ENCODE data around the gene AZU1. TPM values are rescaled to one million over a fixed set of nuclear protein-coding genes. Genes with fewer than 3 reads are reported as not detected.

Gene AZU1
- total RNA-seq, 1 experiment from 2014 or later, result 5.8 TPM

DNA sequence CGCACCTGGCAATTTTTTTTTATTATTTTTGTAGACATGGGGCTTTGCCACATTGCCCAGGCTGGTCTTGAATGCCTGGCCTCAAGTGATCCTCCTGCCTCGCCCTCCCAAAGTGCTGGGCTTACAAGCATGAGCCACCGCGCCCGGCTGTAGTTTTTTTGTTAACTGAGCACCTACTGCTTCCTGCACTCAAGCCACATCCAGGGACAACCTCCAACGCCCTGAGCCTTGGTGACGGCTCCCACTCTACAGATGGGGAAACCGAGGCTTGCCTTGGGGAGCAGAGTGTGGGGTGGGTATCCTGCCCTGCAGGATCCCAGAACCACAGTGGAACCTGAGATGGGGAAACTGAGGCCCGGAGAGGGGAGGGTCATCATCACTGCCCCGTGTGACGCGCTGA lies 27.5 kb downstream of the AZU1 start:
- no peak overlapping the region for H3K27ac ChIP-seq (ENCODE audit: low read length)
- H3K4me1 ChIP-seq (ENCODE audit: control insufficient read depth, insufficient read depth, low read length), result peaks cover 13% of the 10 kb centered on the region
- ChIA-PET CTCF (no interaction called here), POLR2A (no interaction called here)
- intact Hi-C loops (cut with micrococcal nuclease; ENCODE audit: unreplicated experiment) (loop anchor here (5.0 kb wide), 1 partner anchor 142 kb away; no protein-coding TSS in a partner anchor), in situ Hi-C loops (cut with HindIII; ENCODE audit: low pct_unique_long_range_greater_than_20kb, low sequenced_read_pairs) (no loop called here)
- H3K4me3 ChIP-seq (ENCODE audit: low read depth in 2 of 2, low read length in 2 of 2), result no peak overlapping the region
- H3K27me3 ChIP-seq (ENCODE audit: control insufficient read depth, insufficient read depth, low read length), result no peaks in the 10 kb centered on the region
- no TSS peak for BruUV-seq (replicated peaks)
- ATAC-seq, result no peak
- DNase-seq (ENCODE audit: low read depth, low spot score), result no peak
- no peak for TF ChIP-seq POLR2AphosphoS5 (IDR thresholded peaks at IDR 0.05; ENCODE audit: low read depth, low read length)
- TF ChIP-seq SIN3A (IDR thresholded peaks at IDR 0.05; ENCODE audit: borderline replicate concordance, insufficient read depth, low read depth, low read length), result no peak
- TF ChIP-seq, protein P1, sequence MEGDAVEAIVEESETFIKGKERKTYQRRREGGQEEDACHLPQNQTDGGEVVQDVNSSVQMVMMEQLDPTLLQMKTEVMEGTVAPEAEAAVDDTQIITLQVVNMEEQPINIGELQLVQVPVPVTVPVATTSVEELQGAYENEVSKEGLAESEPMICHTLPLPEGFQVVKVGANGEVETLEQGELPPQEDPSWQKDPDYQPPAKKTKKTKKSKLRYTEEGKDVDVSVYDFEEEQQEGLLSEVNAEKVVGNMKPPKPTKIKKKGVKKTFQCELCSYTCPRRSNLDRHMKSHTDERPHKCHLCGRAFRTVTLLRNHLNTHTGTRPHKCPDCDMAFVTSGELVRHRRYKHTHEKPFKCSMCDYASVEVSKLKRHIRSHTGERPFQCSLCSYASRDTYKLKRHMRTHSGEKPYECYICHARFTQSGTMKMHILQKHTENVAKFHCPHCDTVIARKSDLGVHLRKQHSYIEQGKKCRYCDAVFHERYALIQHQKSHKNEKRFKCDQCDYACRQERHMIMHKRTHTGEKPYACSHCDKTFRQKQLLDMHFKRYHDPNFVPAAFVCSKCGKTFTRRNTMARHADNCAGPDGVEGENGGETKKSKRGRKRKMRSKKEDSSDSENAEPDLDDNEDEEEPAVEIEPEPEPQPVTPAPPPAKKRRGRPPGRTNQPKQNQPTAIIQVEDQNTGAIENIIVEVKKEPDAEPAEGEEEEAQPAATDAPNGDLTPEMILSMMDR (IDR thresholded peaks at IDR 0.05), result no peak
- H3K9me3 ChIP-seq (ENCODE audit: control insufficient read depth, insufficient read depth, low read depth, low read length), result no peaks in the 10 kb centered on the region
- H3K36me3 ChIP-seq (ENCODE audit: control insufficient read depth, insufficient read depth, low read length), result no peaks in the 10 kb centered on the region

DNA sequence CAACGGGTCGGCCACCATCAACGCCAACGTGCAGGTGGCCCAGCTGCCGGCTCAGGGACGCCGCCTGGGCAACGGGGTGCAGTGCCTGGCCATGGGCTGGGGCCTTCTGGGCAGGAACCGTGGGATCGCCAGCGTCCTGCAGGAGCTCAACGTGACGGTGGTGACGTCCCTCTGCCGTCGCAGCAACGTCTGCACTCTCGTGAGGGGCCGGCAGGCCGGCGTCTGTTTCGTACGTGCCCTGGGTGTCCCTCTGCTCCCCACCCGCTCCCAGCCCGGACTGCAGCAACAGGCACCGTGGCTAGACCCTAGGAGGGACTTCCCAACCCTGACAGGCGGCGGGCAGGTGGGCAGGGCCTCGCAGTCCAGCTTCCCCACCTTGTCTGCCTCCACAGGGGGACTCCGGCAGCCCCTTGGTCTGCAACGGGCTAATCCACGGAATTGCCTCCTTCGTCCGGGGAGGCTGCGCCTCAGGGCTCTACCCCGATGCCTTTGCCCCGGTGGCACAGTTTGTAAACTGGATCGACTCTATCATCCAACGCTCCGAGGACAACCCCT lies 28.0 kb downstream of the AZU1 start:
- BruUV-seq (replicated peaks), result no TSS peak
- no peaks in the 10 kb centered on the region for H3K27me3 ChIP-seq (ENCODE audit: control insufficient read depth, insufficient read depth, low read length)
- no peak for ATAC-seq
- H3K9me3 ChIP-seq (ENCODE audit: control insufficient read depth, insufficient read depth, low read depth, low read length), result no peaks in the 10 kb centered on the region
- no peak for DNase-seq (ENCODE audit: low read depth, low spot score)
- ChIA-PET CTCF (no interaction called here), POLR2A (no interaction called here)
- no peak for TF ChIP-seq TCF7L2 (IDR thresholded peaks at IDR 0.05; ENCODE audit: low read depth, low read length)
- TF ChIP-seq, protein P1 (IDR thresholded peaks at IDR 0.05), result no peak
- TF ChIP-seq, protein P2, sequence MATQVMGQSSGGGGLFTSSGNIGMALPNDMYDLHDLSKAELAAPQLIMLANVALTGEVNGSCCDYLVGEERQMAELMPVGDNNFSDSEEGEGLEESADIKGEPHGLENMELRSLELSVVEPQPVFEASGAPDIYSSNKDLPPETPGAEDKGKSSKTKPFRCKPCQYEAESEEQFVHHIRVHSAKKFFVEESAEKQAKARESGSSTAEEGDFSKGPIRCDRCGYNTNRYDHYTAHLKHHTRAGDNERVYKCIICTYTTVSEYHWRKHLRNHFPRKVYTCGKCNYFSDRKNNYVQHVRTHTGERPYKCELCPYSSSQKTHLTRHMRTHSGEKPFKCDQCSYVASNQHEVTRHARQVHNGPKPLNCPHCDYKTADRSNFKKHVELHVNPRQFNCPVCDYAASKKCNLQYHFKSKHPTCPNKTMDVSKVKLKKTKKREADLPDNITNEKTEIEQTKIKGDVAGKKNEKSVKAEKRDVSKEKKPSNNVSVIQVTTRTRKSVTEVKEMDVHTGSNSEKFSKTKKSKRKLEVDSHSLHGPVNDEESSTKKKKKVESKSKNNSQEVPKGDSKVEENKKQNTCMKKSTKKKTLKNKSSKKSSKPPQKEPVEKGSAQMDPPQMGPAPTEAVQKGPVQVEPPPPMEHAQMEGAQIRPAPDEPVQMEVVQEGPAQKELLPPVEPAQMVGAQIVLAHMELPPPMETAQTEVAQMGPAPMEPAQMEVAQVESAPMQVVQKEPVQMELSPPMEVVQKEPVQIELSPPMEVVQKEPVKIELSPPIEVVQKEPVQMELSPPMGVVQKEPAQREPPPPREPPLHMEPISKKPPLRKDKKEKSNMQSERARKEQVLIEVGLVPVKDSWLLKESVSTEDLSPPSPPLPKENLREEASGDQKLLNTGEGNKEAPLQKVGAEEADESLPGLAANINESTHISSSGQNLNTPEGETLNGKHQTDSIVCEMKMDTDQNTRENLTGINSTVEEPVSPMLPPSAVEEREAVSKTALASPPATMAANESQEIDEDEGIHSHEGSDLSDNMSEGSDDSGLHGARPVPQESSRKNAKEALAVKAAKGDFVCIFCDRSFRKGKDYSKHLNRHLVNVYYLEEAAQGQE (IDR thresholded peaks at IDR 0.05; ENCODE audit: insufficient read depth in 1 of 2, low read depth in 2 of 2, low read length in 1 of 2), result no peak
- no peak for TF ChIP-seq POLR2AphosphoS5 (IDR thresholded peaks at IDR 0.05; ENCODE audit: low read depth, low read length)
- TF ChIP-seq SIN3A (IDR thresholded peaks at IDR 0.05; ENCODE audit: borderline replicate concordance, insufficient read depth, low read depth, low read length), result no peak
- in situ Hi-C loops (cut with HindIII; ENCODE audit: low pct_unique_long_range_greater_than_20kb, low sequenced_read_pairs), result no loop called here
- no peaks in the 10 kb centered on the region for H3K36me3 ChIP-seq (ENCODE audit: control insufficient read depth, insufficient read depth, low read length)
- H3K27ac ChIP-seq (ENCODE audit: low read length), result no peak overlapping the region
- H3K4me1 ChIP-seq (ENCODE audit: control insufficient read depth, insufficient read depth, low read length), result peaks cover 13% of the 10 kb centered on the region
- intact Hi-C loops (cut with micrococcal nuclease; ENCODE audit: unreplicated experiment), result loop anchor here (5.0 kb wide), 1 partner anchor 142 kb away; no protein-coding TSS in a partner anchor
- H3K4me3 ChIP-seq (ENCODE audit: low read depth in 2 of 2, low read length in 2 of 2), result no peak overlapping the region
